HG03139 (cell line): Measurements from ENCODE around the gene NKIRAS2.

Source experiments
- ATAC-seq: cut with Tn5 transposase; IDR thresholded peaks from one replicate; pipeline ENCODE4 v1.9.1; 2021; ENCODE audit not compliant: unreplicated experiment

NKIRAS2 gene

DNA sequence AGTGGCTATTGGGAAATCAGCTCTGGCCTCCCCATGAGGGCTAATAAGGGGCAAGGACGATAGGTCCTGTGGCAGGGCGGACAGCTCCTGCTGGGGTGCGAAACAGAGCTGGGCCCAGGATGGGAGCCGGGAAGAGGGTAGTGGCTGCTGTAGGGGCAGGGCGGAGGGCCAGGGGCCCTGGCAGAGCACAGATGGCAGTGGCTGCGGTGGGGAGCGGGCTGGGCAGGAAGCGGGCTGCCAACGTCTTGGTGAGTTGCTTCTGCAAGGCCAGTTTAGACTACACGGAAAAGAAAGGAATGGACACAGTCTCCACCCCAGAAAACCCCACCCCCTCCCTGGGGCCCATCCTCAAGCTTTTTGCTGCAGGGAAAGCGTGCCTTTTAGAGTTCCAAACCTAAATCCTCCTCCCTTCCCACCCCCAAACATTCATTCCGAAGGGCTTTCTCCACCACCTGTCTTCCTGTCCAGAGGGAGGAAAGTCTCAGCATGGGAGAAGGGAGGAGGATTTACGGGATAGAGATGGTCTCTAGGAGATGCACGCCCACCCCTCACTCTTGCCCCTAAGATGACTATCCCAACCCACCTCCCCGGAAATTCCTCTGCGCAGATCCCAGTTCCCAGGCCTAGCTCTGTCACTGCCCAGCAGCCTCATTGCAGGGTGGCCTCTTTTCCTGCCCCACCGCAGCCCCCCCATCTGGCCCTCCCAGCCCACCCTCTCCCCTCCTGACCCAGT is 7.1 kb downstream of the NKIRAS2 start:
- no peak for ATAC-seq

- ATAC-seq = no peak
These were observed 7.7 kb downstream of the NKIRAS2 start for GRCh38 chr17:42027590-42027889.

DNA sequence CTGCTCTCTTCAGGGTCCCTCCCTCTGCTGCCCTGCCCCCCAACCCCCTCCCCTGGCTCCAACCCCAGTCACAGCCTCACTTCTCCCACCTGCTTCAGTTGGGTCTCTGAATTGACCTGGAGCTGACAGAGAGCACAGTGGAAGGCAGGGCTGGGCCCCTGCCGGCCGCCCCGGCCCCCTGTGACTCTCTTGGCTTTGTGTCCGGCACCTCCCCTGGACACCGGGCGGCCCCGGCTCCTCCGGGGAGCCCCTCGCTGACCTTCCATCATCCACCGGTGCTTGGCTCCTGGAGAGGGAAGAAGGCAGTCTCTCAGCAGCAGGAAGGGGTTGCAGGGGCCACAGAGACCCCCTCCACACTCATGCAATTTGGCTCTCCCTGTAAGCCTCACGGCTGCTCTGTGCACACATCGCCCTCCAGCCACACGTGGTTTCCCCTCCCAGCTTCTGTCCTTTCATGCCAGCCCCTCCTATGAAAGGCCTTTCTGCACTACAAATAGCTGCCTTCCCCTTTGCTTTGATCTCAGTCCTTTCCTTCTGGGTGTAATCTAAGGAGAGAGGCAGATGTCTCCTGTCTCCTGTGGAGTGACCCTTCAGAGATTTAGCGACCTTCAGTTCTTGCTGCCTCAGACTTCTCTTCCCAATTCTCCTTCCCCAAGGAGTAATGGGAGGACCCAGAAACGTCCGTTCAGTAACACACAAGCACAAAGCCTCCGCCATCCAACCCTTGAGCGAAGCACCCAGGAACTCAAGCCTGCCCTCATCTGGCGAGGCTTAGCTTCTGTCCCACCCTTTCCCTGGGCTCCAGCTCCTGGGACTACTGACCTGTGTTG is 8.3 kb downstream of the NKIRAS2 start:
- no peak for ATAC-seq

DNA sequence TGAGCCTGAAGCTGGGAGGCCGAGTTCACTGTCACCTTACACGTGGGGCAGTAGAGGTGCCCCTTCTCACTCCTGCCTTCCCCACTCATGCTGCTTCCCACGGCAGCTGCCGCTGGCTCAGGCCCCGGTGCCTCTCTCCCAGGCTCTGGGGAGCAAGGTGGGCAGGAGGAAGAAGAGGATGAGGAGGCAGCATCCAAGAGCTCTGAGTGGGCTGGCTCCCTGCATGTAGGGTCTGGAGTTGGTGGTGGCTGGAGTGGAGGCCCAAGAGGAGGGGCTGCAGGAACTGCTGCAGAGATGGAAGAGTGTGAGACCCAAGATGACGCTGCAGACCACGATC is 8.9 kb downstream of the NKIRAS2 start:
- no peak for ATAC-seq

- ATAC-seq = no peak
These were observed 11.7 kb downstream of the NKIRAS2 start for GRCh38 chr17:42031584-42031983.

DNA sequence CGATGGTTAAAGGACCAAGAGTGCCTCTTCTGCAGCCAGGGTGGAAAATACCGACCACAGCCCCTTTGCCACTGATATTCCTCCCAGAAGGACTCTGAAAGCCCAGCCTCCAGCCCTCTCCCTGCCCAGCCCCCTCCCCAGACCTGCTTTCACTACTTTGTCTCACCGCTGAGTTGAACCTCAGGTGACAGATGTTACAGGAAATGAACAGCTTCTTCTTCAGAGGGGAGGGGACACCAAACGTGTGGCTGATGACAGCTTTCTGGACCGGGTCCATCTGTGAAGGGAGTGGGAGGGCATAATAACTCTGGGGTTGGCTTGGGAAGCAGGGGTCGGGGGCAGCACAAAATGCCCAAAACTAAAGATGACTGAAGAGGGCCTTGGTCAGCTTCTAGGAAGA is 14.2 kb downstream of the NKIRAS2 start:
- ATAC-seq = no peak

DNA sequence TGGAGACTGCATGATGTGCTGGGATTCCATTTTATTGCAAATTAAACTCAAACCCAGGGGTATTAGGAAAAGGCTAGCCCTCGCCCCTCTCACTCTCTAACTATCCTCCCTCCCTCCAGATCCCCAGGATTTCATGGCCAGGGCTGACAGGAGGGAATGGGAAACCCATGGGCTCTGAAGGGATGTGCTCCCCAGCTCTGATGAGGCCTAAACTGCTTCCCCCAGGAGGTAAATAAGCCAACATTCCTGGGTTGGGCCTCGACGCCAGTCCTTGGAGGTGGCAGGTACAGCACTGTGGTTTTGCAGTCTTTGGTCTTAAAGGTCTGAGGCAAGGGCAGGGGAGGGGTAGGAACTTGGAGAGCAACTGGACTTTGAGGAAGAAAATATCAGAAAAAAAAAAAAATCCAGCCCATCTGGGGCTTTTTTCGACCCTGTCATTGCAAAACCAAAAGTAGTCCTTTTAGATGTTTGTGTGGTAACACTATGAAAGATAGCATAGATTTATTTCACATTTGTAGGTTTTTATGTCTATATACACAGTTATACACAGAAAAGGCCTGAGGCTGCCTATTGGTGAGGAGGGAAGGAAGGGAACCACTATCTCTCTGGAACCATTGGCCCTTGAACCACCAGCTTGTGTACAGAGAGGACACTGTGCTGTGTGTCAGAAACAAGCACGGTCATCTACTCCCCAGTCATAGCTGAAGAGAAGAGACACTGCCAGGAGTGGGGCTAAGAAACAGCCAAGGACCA is 18.5 kb downstream of the NKIRAS2 start:
- ATAC-seq = no peak

- no peak for ATAC-seq
These were observed 20.2 kb downstream of the NKIRAS2 start for GRCh38 chr17:42039794-42040763.

- ATAC-seq = no peak
These were observed 20.9 kb downstream of the NKIRAS2 start for GRCh38 chr17:42040818-42041217.

GRCh38 chr17:42041619-42042018 is 21.7 kb downstream of the NKIRAS2 start:
- ATAC-seq = no peak

GRCh38 chr17:42042598-42043319 is 22.9 kb downstream of the NKIRAS2 start:
- no peak for ATAC-seq

DNA sequence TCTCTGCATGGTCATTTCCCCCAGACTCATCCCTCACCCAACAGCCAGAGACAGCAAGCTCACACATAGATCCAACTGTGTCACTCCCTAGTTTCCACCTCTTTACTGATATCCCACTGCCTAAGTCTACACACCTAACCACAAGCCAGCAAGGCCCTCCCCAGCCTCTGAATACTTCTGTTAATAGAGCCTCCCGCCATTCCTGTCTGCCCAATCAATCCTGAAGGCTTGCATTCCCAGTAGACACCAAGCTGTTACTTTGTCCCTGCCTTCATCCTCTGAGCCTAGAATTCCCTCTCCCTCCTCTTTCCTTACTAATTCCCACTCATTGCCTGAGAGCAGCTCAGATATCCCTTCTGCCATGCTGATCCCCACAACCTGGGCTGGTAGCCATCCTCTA is 25.8 kb downstream of the NKIRAS2 start:
- no peak for ATAC-seq

DNA sequence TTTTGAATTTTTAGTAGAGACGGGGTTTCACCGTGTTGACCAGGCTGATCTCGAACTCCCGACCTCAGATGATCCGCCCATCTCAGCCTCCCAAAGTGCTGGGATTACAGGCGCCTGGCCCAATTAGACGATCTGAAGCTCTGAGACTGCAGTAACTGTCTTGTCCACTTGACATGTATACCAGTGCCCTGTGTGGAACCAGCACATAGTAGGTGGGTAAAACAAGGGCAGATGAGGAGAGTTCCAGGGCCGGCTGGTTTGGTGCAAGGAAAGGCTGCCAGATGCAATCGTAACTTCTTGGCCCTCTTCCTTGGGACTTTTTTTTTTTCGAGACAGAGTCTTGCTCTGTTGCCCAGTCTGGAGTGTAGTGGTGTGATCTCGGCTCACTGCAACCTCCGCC is 27.5 kb downstream of the NKIRAS2 start:
- ATAC-seq = no peak

DNA sequence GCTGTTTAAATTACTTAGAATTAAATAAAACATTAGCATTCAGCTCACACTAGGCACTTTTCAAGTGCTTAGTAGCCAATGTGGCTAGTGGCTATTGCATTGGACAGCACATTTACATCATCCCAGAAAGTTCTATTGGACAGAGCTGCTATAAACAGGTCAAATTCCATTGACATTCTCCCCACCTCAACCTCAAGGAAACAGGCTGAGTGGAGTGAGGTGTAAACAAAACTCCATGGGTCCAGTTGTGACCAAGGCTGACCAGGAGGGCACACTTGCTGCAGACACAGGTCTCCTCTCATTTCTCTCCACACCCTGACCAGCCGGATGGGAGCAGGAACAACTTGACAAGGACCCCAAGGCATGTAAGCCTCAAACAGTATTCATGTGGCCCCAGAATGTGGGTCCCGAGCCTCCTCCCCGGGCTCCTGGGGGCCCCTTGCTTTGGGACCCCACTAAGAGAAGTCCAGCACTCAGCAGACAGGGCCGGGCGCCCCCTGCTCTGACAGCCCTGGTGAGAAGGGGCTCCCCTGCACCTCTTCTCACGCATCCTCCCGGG is 30.0 kb downstream of the NKIRAS2 start:
- ATAC-seq = no peak

GRCh38 chr17:42050393-42051012 is 30.6 kb downstream of the NKIRAS2 start, which contains the start of gene C17orf113:
C17orf113 (minus strand) TSS chr17:42050601; CDS start chr17:42043376, 7,225 bp downstream.
- ATAC-seq = no peak

GRCh38 chr17:42051013-42051400 is 31.1 kb downstream of the NKIRAS2 start:
- no peak for ATAC-seq

GRCh38 chr17:42051645-42052044 is 31.8 kb downstream of the NKIRAS2 start:
- ATAC-seq = no peak

DNA sequence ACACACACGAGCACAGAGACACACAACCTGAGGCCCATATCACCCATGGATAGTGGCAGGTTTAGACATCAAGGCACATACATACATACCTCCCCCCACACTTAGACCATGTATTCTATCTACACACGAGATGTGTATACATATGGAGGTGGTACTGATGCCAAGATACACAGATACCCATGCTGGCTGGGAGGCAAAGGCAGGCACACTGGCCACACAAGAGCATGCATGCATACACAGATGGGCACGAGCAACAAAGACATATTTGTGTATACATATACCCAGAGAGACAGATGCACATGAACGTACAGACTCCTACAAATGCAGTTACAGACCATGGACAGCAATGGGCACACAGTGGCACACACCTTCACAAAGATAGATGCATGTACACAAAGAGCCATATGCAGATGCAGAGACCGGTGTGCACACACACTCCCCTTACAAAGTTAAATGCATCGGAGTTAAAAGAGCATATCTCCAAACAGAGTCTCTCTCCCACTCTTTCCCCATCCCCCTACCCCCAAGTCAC is 32.5 kb downstream of the NKIRAS2 start:
- no peak for ATAC-seq
